Muscle layer of duodenum (tissue), 2 donors: ENCODE results near the gene ABLIM2.

Experiments used
- H3K27ac ChIP-seq: one replicate; pipeline ENCODE4 v1.7.0; 2013; ENCODE audit warnings: mild to moderate bottlenecking, low read length
- H3K27me3 ChIP-seq: one replicate; pipeline ENCODE4 v1.7.0; 2013; ENCODE audit warnings: low read depth, mild to moderate bottlenecking, control low read depth, low read length
- H3K36me3 ChIP-seq, 2 donors: one replicate each; pipeline ENCODE4 v1.7.0; 2013; ENCODE audit warnings: low read length in 2 of 2, control low read depth in 1 of 2, mild to moderate bottlenecking in 1 of 2; ENCODE audit not compliant: insufficient read depth in 2 of 2, control insufficient read depth in 1 of 2
- H3K4me1 ChIP-seq, 2 donors: one replicate each; pipeline ENCODE4 v1.7.0; 2013; ENCODE audit warnings: low read length in 2 of 2, mild to moderate bottlenecking in 2 of 2, control low read depth in 1 of 2, moderate library complexity in 1 of 2; ENCODE audit not compliant: insufficient read depth in 2 of 2, control insufficient read depth in 1 of 2
- H3K4me3 ChIP-seq, 2 donors: one replicate each; pipeline ENCODE4 v1.7.0; 2013; ENCODE audit warnings: low read length in 2 of 2, low read depth in 1 of 2, mild to moderate bottlenecking in 1 of 2
- H3K9me3 ChIP-seq, 2 donors: one replicate each; pipeline ENCODE4 v1.7.0; 2013; ENCODE audit warnings: low read length in 2 of 2, control low read depth in 1 of 2, mild to moderate bottlenecking in 1 of 2; ENCODE audit not compliant: control insufficient read depth in 1 of 2
- donor health status: healthy.

ABLIM2 gene

DNA sequence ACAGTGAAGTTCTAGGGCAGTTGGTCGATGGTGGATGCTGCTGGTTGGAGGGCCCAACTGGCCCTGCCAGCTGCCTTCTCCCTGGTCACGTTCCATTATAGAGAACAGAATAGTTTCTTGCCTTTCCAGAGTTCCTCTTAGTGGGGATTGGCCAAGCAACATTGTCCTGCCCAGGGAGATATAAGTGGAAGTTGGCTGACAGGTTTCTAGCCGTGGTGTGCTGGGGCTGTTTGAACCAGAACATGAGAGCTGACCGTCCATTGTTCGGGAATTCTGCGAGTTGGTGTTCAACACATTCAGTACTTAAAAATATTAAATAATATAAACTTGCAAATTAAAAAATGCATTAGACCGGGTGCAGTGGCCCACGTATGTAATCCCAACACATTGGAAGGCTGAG, 215.4 kb downstream of the ABLIM2 start:
- no peaks in the 10 kb centered on the region for H3K36me3 ChIP-seq
- H3K9me3 ChIP-seq = no peaks in the 10 kb centered on the region
- H3K4me3 ChIP-seq = no peak overlapping the region
- no peak overlapping the region for H3K27ac ChIP-seq
- H3K4me1 ChIP-seq = peaks cover 0 to 5% of the 10 kb centered on the region in 2 donors
- no peaks in the 10 kb centered on the region for H3K27me3 ChIP-seq

DNA sequence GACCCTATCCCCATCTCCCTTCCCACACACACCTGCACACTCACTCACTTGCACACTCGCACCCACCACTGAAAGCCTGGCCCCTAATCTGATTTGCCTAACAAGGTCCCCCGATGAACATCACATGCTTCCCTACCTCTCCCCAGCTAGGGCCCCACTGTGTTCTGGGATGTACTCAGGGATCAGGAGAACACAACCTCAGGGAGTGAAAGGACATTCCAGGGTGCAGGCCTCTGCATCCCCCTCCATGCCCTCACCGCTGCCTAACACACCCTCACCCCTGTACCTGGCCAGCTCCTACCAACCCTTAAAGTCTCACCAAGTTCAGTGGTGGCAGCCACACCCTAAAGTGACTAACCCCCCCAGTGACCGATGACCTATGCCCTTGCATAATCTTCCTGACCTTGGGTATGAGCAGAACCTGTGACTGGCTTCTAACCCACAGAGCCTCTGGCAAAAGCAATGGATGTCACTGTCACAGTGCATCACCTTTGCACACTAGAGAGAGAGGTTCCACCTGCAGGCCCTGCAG, 216.6 kb downstream of the ABLIM2 start:
- H3K27ac ChIP-seq = no peak overlapping the region
- H3K4me1 ChIP-seq = peaks cover 1 to 14% of the 10 kb centered on the region in 2 donors
- H3K4me3 ChIP-seq = no peak overlapping the region
- no peaks in the 10 kb centered on the region for H3K36me3 ChIP-seq
- H3K9me3 ChIP-seq = no peaks in the 10 kb centered on the region
- no peaks in the 10 kb centered on the region for H3K27me3 ChIP-seq

DNA sequence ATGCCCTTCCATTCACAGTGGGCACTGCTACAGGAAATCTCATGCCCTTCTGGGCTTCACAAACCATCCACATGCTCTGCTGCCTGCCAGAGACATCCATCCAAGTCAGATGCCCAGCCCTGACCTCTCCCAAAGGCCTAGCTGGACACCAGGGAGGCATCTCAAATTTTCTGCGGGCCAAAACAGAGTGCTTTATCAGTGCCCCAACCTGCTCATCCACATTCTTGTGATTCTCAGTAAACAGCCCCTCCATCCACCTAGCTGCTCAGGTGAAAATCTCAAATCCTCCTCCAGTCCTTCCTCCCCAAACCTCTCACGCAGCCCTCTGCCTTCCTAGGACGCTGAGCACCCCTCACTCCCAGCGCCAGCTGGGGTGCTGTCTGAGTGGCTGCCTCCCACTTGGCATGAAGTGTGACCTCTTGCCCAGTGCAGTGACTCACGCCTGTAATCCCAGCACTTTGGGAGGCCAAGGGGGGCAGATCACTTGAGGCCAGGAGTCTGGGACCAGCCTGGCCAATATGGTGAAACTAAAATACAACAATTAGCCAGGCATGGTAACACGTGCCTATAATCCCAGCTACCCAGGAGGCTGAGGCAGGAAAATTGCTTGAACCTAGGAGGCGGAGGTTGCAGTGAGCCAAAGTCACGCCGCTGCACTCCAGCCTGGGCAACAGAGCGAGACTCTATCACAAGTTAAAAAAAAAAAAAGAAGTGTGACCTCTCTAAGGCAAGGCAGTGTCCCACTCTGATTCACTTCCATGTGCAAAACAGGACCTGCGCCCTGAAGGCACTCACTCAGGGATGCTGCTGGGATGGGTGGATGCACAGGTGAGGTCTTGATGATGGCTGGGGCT, 217.3 kb downstream of the ABLIM2 start:
- no peak overlapping the region for H3K27ac ChIP-seq

DNA sequence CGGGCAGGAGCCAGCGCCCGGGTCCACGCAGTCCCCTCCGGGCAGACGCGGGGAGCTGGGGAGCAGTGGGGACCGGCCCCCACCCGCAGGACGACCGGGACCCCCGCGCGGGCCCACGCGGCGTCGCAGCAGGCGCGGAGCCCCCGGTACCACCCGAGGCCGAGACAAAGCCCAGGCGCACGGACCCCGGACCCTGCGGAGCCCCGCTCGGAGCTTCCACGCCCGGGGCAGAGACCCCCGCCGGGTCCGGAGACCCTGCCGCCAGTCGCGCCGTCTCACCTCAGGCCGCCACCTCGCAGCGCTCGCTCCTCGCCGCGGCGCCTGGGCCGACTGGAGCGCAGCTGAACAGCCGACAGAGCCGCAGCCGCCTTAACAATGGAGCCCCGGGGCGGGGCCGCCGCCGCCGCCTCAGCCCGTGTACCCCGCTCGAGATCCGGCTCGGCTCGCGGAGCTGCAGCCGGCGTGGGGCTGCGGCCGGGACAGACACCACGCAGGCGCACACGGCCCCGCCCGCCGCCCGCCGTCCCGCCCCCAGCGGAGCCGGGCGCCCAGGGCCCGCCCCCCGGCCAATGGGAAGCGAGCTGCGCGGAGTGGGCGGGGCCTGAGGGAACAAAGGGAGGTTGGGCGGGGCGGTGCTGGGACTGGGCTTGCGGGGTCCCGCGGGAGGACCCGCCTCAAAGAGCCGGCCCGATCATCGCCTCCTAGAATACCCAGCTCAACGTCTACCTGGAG, 219.1 kb downstream of the ABLIM2 start, which contains the start of gene AFAP1:
Gene AFAP1, minus strand, starts transcription at position 485 of the 732 bp plus-strand sequence. CDS start 67,783 bp downstream, outside the sequence.
- no peaks in the 10 kb centered on the region for H3K27me3 ChIP-seq
- H3K36me3 ChIP-seq = no peaks in the 10 kb centered on the region
- H3K4me1 ChIP-seq = peaks cover 5 to 26% of the 10 kb centered on the region in 2 donors
- peak within 1 kb of the TSS; percentile 75 for H3K27ac ChIP-seq
- peak within 1 kb of the TSS; percentile 65 to 89 for H3K4me3 ChIP-seq
- no peaks in the 10 kb centered on the region for H3K9me3 ChIP-seq

More for the DNA sequence above, 217.3 kb downstream of the ABLIM2 start:
- Histone ChIP-seq H3K4me1 (peaks cover 5 to 14% of the 10 kb centered on the region in 2 donors), H3K27me3 (no peaks in the 10 kb centered on the region), H3K4me3 (no peak overlapping the region), H3K9me3 (no peaks in the 10 kb centered on the region), H3K36me3 (no peaks in the 10 kb centered on the region)

DNA sequence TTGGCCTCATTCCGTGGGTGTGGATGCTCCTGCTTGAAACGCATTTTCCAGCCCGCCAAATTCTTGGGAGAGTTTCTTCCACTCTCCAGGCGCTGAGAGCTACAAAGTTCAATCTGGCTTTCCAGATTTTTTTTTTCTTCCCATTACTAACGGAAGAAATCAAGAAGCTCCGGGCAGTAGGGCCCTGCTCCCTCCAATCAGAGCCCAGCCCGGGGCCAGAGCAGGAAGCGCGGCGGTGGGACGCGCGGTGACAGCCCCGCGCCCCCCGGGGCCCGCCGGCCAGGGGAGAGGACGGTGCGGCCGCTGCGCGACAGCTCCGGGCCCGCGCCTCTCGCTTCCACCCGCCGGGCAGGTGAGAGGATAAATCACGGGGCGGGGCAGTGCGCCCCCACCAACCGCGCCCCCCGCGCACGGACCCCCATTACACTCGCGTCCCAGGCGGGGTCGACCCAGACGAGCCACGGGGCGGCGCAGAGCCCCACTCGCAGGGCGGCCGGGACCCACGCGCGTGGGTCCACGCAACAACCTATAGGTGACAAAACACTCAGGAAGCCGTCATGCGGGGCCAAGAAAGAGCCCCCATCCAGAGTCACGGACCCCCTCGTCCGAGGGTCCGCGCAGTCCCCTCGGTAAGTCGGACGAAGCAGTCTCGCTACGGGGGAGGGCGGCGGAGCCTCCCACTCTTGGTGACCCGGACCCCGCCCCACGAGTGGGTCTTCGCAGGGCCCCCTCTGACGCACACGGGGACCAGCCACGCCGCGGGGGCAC, 219.8 kb downstream of the ABLIM2 start:
- H3K4me3 ChIP-seq = peak overlapping the region; percentile 65 to 89
- peaks cover 5 to 30% of the 10 kb centered on the region in 2 donors for H3K4me1 ChIP-seq
- peak overlapping the region; percentile 75 for H3K27ac ChIP-seq
- H3K27me3 ChIP-seq = no peaks in the 10 kb centered on the region
- no peaks in the 10 kb centered on the region for H3K9me3 ChIP-seq
- H3K36me3 ChIP-seq = no peaks in the 10 kb centered on the region

GRCh38 chr4:7938266-7938608, 220.4 kb downstream of the ABLIM2 start:
- Histone ChIP-seq H3K4me1 (peaks cover 5 to 30% of the 10 kb centered on the region in 2 donors), H3K36me3 (no peaks in the 10 kb centered on the region), H3K4me3 (peak overlapping the region; percentile 65 to 89), H3K9me3 (no peaks in the 10 kb centered on the region), H3K27me3 (no peaks in the 10 kb centered on the region), H3K27ac (peak overlapping the region; percentile 75)

GRCh38 chr4:7937006-7937405, 221.6 kb downstream of the ABLIM2 start:
- peaks cover 5 to 30% of the 10 kb centered on the region in 2 donors for H3K4me1 ChIP-seq
- H3K36me3 ChIP-seq = no peaks in the 10 kb centered on the region
- H3K4me3 ChIP-seq = peak overlapping the region in 1 of 2 donors; percentile 89
- no peaks in the 10 kb centered on the region for H3K9me3 ChIP-seq
- peak overlapping the region; percentile 23 for H3K27ac ChIP-seq
- no peaks in the 10 kb centered on the region for H3K27me3 ChIP-seq

DNA sequence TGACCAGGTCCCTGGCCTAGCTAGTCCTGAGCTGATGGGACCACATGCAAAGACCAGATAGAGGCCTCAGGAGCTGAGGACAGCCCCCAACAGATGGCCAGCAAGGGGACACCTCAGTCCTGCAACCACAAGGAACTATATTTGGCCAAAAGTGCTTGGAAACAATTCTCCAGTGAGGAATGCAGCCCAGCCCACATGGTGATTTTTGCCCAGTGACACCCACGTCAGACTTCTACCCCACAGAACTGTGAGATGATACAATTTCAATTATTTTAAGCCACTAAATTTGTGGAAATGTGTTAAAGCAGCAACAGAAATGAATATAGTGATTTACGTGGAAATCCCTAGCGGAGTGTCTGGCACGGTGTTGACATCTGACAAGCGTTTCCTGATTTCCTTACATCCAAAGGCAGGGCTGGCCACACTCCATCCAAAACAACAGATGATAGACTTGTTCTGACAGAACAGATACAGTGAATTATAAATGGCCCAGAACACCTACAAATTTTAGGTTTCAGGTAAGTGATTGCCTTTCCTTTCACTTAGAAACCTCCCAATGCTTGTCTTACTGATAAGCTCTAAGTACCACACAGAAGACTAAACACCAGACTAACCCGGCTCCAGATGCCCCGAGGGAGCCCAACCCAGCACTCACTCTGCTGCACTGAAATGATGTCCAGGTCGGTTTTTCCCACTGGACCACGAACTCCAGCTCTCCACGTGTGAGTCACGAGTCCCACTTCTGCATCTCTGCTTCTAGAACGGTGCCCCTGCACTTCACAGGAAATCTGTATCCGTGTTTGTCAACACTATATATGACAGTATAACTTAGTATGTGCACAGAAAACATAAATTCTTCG, 224.7 kb downstream of the ABLIM2 start:
- Histone ChIP-seq H3K9me3 (no peaks in the 10 kb centered on the region), H3K4me3 (no peak overlapping the region), H3K27ac (no peak overlapping the region), H3K27me3 (no peaks in the 10 kb centered on the region), H3K4me1 (peaks cover 13 to 39% of the 10 kb centered on the region in 2 donors), H3K36me3 (no peaks in the 10 kb centered on the region)

DNA sequence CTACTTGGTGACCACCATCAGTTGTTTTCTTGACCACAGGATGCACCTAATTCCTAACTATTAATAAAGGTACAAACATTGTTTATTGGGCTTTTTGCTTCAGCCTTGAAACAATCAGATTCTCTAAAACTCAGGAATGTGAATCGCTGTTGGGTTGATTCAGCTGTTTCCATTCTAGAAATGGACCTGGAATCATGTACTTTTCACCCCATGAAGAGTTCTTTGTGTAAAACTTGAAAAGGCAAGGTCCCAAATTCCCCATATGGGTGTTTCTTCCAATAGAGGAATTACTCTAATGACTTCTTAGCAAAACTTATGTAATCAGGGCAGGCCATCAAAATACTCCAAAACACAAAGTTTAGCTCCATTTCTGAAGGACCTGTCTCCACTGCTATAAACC, 226.3 kb downstream of the ABLIM2 start:
- H3K4me1 ChIP-seq = peaks cover 13 to 33% of the 10 kb centered on the region in 2 donors
- no peaks in the 10 kb centered on the region for H3K36me3 ChIP-seq
- no peaks in the 10 kb centered on the region for H3K9me3 ChIP-seq
- no peak overlapping the region for H3K4me3 ChIP-seq
- H3K27ac ChIP-seq = no peak overlapping the region
- H3K27me3 ChIP-seq = no peaks in the 10 kb centered on the region
